Right atrium auricular region (tissue), 2 donors: Measurements from ENCODE around the gene HRH3. TPM values are rescaled to one million over a fixed set of nuclear protein-coding genes. Genes with fewer than 3 reads are reported as not detected.

Source experiments
- DNase-seq: peaks from one replicate; pipeline ENCODE4 v3.0.0-alpha.2; 2019; ENCODE audit warnings: low spot score
- H3K27ac ChIP-seq, 2 donors: fragments of 200-600 bp; sonication (generic); 1 replicate in 1 of 2; 2 replicates in 1 of 2; pipeline ENCODE4 v1.5.1; 2016 to 2019
- H3K27me3 ChIP-seq, 2 donors: fragments of 200-600 bp; sonication (generic); one replicate each; pipeline versions ENCODE4 v1.5.1 to v1.6.0; 2017 to 2019
- H3K36me3 ChIP-seq: fragments of 200-600 bp; sonication (generic); one replicate; pipeline ENCODE4 v1.5.1; 2016
- H3K4me1 ChIP-seq, 2 donors: fragments of 200-600 bp; sonication (generic); one replicate each; pipeline versions ENCODE4 v1.5.1 to v1.6.0; 2017 to 2019
- H3K4me3 ChIP-seq, 2 donors: fragments of 200-600 bp; sonication (generic); 1 replicate in 1 of 2; 2 replicates in 1 of 2; pipeline ENCODE4 v1.5.1; 2017 to 2019; ENCODE audit warnings: mild to moderate bottlenecking in 1 of 2, moderate library complexity in 1 of 2
- H3K9me3 ChIP-seq, 2 donors: fragments of 200-600 bp; sonication (generic); one replicate each; pipeline ENCODE4 v1.5.1; 2019
- total RNA-seq, 2 donors: library from RNA; depleted of rRNA; stranded (reverse); fragments of >200 nt; gene quantifications; one replicate each; pipeline ENCODE4 v1.1.0, GENCODE V29; 2016
- TF ChIP-seq, protein P1 (sequence below), 2 donors: fragments of 200-600 bp; sonication (generic); IDR thresholded peaks; one replicate each; pipeline ENCODE4 v1.5.1; 2019; ENCODE audit warnings: antibody characterized with exemption in 2 of 2

Gene HRH3
- total RNA-seq, 2 donors from 2014 or later: not detected

DNA sequence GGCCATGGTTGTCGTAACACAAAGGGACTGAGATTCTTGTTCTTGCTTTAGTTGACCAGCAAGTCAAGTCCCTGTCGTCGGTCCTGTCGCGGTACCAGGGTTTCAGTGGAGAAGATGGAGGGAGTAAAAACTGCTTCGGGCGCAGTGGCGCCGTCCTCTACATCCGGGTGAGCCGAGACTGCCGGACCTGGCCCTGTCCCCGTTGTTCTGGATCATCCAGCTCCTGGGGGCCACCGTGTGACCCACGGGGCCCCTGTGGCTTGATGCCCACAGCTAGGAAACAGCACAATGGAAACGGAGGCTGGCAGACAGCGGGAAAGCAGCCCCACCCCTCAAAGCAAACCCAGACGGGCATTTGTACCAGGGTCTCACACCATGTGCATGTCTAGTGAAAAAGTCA lies 22.3 kb downstream of the HRH3 start:
- H3K27ac ChIP-seq: no peak overlapping the region
- TF ChIP-seq, protein P1, sequence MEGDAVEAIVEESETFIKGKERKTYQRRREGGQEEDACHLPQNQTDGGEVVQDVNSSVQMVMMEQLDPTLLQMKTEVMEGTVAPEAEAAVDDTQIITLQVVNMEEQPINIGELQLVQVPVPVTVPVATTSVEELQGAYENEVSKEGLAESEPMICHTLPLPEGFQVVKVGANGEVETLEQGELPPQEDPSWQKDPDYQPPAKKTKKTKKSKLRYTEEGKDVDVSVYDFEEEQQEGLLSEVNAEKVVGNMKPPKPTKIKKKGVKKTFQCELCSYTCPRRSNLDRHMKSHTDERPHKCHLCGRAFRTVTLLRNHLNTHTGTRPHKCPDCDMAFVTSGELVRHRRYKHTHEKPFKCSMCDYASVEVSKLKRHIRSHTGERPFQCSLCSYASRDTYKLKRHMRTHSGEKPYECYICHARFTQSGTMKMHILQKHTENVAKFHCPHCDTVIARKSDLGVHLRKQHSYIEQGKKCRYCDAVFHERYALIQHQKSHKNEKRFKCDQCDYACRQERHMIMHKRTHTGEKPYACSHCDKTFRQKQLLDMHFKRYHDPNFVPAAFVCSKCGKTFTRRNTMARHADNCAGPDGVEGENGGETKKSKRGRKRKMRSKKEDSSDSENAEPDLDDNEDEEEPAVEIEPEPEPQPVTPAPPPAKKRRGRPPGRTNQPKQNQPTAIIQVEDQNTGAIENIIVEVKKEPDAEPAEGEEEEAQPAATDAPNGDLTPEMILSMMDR (IDR thresholded peaks at IDR 0.05): no peak
- H3K9me3 ChIP-seq: no peaks in the 10 kb centered on the region
- H3K4me1 ChIP-seq: no peaks in the 10 kb centered on the region
- DNase-seq: no peak
- no peaks in the 10 kb centered on the region for H3K27me3 ChIP-seq
- no peak overlapping the region for H3K4me3 ChIP-seq
- H3K36me3 ChIP-seq: peaks cover 64% of the 10 kb centered on the region

DNA sequence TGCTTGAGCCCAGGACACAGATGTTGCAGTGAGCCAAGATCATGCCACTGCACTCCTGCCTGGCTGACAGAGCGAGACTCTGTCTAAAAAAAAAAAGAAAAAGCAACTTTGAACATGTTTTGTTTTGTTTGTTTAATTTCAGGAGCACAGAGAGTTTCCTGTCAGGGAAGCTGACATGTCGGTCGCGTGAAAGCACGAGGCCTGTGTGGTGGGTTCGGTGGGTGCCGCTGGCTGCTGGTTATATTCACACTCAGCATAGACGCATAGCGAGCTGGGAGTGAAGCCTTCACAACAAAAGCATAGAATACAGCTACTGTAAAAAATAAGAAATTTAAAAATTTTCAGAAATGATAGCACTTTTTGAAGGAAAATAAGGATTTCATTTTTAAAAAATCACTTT lies 22.8 kb downstream of the HRH3 start:
- no peaks in the 10 kb centered on the region for H3K27me3 ChIP-seq
- no peaks in the 10 kb centered on the region for H3K4me1 ChIP-seq
- H3K27ac ChIP-seq: no peak overlapping the region
- H3K36me3 ChIP-seq: peaks cover 64% of the 10 kb centered on the region
- TF ChIP-seq, protein P1 (IDR thresholded peaks at IDR 0.05): no peak
- no peaks in the 10 kb centered on the region for H3K9me3 ChIP-seq
- DNase-seq: no peak
- H3K4me3 ChIP-seq: no peak overlapping the region

DNA sequence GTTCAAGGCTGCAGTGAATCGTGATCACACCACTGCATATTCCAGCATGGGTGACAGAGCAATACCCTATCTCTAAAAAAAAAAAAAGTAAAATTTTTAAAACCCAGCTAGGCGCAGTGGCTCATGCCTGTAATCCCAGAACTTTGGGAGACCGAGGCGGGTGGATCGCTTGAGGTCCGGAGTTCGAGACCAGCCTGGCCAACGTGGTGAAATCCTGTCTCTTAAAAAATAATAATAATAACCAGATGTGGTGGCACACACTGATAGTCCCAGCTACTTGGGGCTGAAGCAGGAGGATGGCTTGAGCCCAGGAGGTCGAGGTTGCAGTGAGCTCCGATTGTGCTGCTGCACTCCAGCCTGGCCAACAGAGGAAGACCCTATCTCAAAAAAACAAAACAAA lies 23.8 kb downstream of the HRH3 start:
- TF ChIP-seq, protein P1 (IDR thresholded peaks at IDR 0.05): no peak
- Histone ChIP-seq H3K36me3 (peaks cover 55% of the 10 kb centered on the region), H3K4me1 (peaks cover 0 to 9% of the 10 kb centered on the region in 2 donors), H3K27me3 (no peaks in the 10 kb centered on the region), H3K27ac (no peak overlapping the region), H3K9me3 (no peaks in the 10 kb centered on the region), H3K4me3 (no peak overlapping the region)
- no peak for DNase-seq

DNA sequence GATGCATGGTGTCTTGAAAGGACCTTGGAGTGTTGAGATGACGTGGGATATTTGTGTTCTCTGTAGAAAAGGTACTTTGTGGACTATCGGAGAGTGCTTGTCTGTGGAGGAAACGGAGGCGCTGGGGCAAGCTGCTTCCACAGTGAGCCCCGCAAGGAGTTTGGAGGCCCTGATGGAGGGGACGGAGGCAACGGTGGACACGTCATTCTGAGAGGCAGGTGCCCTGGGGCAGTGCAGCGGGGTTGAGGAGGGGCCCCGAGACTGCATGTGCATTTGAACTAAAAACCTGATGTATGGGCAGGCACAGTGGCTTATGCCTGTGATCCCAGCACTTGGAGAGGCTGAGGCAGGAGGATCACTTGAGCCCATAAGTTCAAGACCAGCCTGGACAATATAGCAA lies 24.3 kb downstream of the HRH3 start:
- TF ChIP-seq, protein P1 (IDR thresholded peaks at IDR 0.05): no peak
- no peak for DNase-seq
- Histone ChIP-seq H3K4me1 (peaks cover 0 to 9% of the 10 kb centered on the region in 2 donors), H3K27ac (no peak overlapping the region), H3K9me3 (no peaks in the 10 kb centered on the region), H3K27me3 (no peaks in the 10 kb centered on the region), H3K4me3 (no peak overlapping the region), H3K36me3 (peaks cover 49% of the 10 kb centered on the region)

DNA sequence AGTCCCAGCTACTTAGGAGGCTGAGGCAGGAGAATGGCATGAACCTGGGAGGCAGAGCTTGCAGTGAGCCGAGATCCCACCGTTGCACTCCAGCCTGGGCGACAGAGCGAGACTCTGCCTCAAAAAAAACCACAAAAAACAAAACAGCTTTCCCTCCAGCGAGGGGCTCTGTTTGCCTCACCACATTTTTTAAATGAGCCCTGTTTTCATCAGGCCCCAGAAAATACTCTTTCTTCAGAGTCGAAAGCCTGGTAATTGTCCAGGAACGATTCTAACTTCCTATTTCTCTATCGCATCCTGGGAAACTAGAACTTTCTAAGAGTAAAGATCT lies 25.0 kb downstream of the HRH3 start:
- Histone ChIP-seq H3K4me1 (peaks cover 0 to 9% of the 10 kb centered on the region in 2 donors), H3K9me3 (no peaks in the 10 kb centered on the region), H3K36me3 (peaks cover 42% of the 10 kb centered on the region), H3K27ac (no peak overlapping the region), H3K4me3 (no peak overlapping the region), H3K27me3 (no peaks in the 10 kb centered on the region)
- TF ChIP-seq, protein P1 (IDR thresholded peaks at IDR 0.05): no peak
- no peak for DNase-seq
